ENCODE results near the gene ELOA2.
"Not testable (repeated sequence)": the region's sequence is repeated elsewhere in the genome, so short reads cannot be mapped to it uniquely, and the experiment has no call there.

DNA sequence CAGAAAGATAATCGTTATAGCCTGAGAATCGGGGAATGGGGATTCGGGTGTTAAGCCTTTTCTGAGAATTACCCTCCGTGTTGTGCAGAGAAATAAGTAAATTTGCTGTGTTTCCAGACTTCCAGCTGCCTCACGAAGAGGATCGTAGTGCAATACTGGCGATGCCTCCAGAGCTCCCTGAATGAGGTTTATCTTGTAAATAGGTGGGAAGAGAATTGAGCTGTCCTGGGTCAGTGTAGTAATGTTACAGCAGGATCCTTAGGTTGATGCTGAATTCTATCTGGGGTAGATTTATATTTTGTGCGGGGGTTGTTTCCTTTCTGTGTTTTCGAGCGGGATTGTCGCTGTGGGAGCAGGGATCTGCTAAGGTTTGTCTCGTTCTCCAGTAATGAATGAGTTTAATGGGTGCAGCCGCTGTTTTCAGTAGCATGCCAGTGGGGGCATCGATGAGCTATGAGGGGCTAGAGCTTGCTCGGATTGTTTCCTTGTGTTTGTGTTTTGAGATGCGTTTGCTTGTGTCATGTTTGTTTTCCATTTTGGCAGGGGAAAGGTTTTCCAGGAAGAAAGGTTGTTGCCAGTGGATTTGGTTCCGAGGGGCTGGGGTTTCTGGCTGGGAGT is 9.8 kb downstream of the ELOA2 start:
- TF ChIP-seq, protein P1, sequence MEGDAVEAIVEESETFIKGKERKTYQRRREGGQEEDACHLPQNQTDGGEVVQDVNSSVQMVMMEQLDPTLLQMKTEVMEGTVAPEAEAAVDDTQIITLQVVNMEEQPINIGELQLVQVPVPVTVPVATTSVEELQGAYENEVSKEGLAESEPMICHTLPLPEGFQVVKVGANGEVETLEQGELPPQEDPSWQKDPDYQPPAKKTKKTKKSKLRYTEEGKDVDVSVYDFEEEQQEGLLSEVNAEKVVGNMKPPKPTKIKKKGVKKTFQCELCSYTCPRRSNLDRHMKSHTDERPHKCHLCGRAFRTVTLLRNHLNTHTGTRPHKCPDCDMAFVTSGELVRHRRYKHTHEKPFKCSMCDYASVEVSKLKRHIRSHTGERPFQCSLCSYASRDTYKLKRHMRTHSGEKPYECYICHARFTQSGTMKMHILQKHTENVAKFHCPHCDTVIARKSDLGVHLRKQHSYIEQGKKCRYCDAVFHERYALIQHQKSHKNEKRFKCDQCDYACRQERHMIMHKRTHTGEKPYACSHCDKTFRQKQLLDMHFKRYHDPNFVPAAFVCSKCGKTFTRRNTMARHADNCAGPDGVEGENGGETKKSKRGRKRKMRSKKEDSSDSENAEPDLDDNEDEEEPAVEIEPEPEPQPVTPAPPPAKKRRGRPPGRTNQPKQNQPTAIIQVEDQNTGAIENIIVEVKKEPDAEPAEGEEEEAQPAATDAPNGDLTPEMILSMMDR (IDR thresholded peaks at IDR 0.05): not testable (repeated sequence)
- TF ChIP-seq POLR2AphosphoS5, POLR2A, EP300 (IDR thresholded peaks at IDR 0.05): not testable (repeated sequence)
